ELR (cell line): ENCODE data around the gene TMIGD3.

Source experiments
- DNase-seq: peaks from one replicate; pipeline ENCODE4 v3.0.0-alpha.2; 2015; ENCODE audit warnings: low read depth

Gene TMIGD3

DNA sequence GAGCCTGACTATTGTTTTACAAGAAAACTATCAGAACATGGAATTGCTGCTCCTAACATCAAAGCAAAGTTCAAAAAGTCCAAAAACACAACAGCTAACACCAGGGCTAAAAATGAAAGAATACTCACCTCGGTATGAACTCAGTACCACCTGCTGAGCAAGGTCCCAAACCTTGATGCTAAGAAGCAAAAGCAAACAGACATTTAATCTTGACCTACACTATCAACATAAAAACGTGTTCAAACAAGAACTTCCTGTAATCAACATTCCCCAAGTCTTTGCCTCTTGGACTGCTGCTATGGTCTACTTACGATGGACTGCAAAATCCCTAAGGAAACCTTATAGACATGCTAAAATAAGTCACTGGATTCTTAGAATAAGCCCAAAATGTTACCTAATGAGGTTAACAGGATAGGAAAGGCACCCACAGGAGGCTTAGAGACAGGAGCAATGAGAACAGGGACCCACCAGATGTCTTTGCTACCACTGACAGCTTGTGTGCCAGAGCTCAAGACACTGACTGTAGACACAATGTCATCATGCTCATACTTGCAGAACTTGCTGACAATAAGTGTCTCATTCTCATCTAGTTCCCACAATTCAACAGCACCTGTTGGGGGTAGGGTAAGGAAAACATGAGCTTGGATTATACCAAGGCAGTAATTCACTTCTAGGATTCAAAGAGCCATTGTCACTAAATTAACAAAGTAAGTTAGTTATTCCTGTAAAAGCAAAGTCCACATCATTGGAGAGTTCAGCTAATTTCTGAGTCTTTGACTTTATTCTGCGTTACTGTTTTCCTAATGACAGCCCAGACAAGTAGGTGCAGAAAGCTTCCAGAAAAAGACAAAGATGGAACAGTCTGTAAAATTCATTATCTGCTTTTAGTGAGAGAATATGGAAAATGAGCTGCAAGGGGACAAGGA lies 56.2 kb downstream of the TMIGD3 start:
- DNase-seq, result no peak

GRCh38 chr1:111446546-111446945 lies 56.9 kb downstream of the TMIGD3 start:
- no peak for DNase-seq

- no peak for DNase-seq
Measured at GRCh38 chr1:111444031-111444430, 59.4 kb downstream of the TMIGD3 start.

DNA sequence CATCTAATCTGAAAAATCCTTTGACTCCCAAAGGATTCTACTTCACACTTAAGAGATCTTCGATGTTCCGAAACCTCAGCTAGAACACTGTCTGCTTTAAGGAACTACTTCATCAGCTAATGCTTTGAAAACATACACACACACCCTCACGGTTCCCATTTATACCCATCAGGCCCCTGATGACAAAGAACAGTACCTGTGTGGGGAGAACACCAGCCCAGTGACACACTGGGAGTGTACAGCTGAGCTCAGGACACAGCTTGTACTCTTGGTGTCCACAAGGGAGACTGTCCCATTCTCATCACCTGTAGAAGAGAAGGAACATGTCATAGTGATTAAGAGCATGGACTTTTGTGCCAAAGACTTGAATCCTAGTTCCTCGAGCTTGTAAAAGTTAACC lies 61.0 kb downstream of the TMIGD3 start:
- DNase-seq, result no peak

GRCh38 chr1:111441573-111442192 lies 61.8 kb downstream of the TMIGD3 start:
- DNase-seq, result peak; percentile 48

GRCh38 chr1:111439461-111440351 lies 63.7 kb downstream of the TMIGD3 start:
- DNase-seq, result no peak

DNA sequence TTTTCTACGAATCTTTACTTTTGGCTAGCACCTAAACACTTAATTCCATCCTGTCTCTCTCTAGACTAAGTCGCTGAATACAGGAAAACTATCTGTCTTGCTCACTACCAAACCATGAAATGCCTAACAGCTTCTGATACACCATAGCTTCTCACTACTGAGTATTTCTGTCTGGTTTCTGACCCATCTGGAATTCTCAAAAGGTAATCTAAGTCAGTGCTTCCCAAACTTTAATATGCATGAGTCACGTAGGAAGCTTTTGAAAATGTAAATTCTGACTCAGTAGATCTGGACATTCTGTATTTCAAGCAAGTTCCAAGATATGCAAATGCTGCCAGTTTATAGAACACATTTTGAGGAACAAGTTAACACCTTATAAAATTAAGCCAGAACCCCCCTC lies 66.7 kb downstream of the TMIGD3 start:
- peak; percentile 74 for DNase-seq
